ELR (cell line): ENCODE data around the gene LRRC45.

Source experiments
- DNase-seq: peaks from one replicate; pipeline ENCODE4 v3.0.0-alpha.2; 2015; ENCODE audit warnings: low read depth

Gene LRRC45

GRCh38 chr17:81993729-81994592 lies 29.1 kb upstream of the LRRC45 start:
- DNase-seq = no peak

- DNase-seq = no peak
Measured at GRCh38 chr17:81994593-81995462, 28.3 kb upstream of the LRRC45 start.

DNA sequence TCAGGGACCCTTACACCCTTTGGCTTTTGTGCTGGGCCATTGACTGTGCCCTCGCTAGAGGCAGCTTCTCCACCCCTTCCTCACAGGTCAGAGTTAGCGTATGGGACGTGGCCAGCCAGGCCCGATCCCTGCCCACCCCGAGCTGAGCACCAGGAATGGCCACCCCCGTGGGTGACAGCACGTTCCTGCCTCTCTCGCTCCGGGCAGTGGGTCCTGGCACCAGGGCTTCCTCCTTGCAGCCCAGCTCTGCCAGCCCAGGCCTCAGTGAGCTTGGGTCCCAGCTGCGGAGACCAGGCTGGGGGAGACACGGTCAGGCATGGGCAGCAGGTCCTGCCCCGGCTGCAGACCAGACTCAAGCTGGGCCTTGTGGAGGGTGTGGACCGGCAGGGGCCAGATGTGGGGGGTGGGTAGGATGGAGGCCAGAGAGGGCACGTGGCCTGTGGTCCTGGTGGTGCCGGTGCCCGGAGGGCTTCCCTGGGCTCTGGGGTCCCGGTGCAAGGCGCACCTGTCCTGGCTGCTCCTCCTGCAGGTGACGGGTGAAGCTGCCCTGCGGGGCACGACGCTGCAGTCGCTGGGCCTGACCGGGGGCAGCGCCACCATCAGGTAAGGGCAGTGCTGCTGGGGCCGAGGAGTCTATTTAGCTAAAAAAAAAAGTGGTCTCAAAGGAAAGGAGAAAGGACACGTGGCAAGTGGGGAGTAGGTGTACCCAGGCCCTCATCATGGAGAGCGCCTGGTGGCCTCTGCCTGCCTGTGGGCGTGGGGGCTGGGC lies 27.5 kb upstream of the LRRC45 start:
- DNase-seq = no peak

- no peak for DNase-seq
Measured at GRCh38 chr17:81996232-81996756, 26.8 kb upstream of the LRRC45 start.

- no peak for DNase-seq
Measured at GRCh38 chr17:81996757-81997441, 26.2 kb upstream of the LRRC45 start.

- no peak for DNase-seq
Measured at GRCh38 chr17:81998212-81998611, 24.9 kb upstream of the LRRC45 start.

DNA sequence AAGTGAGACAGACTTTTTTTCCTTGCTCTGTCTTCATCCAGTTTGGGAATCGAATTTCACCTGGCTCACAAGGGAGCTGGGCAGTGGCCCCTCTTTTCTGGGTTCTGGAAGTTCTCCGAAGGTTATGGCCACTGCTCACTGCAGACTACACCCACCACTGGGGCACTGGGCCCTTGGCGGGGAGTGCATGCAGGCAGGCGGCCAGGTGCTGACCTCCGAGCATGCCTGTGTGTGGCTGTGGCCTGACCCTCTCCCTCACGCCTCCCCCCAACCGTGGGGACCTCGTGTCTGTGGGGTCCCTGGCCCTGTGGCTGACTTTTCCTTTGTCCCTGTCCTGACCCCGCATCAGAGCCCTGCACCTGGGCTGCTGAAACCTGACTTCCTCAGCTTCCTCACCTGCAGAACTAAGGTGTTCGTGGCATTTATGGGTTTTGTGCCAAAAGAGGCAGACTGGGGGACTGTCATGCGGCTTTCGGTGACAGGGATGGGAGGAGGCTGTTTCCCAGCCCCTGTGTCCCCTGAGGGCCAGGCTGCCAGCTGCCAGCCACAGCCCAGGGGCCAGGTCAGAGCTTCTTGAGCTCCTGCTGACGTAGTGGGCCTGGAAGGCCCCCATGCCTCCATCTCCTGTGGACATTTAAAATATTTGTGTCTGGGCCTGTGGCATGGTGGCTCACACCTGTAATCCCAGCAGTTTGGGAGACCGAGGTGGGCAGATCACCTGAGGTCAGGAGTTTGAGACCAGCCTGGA lies 24.2 kb upstream of the LRRC45 start:
- DNase-seq = no peak

- DNase-seq = no peak
Measured at GRCh38 chr17:81999587-81999975, 23.5 kb upstream of the LRRC45 start.

GRCh38 chr17:81999976-82000802 lies 22.9 kb upstream of the LRRC45 start:
- DNase-seq = no peak

GRCh38 chr17:82000803-82001570 lies 22.1 kb upstream of the LRRC45 start:
- no peak for DNase-seq

GRCh38 chr17:82001571-82002056 lies 21.5 kb upstream of the LRRC45 start:
- DNase-seq = no peak

DNA sequence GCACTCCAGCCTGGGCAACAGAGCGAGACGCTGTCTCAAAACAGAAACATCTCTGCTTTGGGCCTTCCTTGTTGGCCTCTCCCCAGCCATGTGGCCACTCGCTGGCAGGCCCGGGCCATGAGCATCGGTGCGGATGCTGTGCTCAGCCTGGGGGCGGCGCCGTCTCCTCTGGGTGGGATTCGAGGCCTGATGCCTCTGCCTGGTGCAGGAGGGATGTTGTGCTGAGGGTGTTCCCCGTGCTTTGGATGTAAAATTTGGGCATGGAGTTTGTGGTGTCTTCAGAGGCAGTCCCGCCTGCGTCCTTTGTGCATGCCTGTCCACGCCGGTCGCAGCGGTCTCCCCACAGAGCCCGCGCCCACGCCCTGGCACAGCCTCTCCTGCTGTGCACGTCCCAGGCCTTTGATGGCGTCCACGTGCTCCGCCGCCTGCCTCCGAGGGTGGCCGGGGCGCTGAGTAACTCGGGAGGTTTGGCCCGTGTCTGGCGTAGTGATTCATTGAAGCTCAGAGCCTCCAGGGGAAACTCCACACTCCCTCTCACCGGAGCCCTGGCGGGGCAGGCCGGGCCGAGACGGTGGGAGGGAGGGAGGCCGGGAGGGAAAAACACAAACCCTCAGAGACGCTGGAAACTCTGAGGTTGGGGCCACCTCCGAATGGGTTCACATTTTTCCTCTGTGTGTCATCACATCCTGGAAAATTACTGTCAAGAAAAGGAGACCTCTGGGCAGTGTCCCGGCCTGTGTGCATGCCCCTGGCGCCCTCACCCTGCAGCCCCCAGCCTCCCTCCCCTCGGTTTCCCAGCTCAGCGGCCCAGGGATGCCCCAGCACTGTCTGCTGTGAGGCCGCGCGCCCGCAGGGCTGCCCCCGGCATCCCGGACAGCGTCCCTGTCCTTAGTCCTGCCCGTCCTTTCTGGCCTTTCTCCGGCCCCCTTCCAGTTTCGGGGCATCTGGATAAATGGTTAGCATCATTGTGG lies 19.4 kb upstream of the LRRC45 start:
- peak; percentile 99 for DNase-seq

DNA sequence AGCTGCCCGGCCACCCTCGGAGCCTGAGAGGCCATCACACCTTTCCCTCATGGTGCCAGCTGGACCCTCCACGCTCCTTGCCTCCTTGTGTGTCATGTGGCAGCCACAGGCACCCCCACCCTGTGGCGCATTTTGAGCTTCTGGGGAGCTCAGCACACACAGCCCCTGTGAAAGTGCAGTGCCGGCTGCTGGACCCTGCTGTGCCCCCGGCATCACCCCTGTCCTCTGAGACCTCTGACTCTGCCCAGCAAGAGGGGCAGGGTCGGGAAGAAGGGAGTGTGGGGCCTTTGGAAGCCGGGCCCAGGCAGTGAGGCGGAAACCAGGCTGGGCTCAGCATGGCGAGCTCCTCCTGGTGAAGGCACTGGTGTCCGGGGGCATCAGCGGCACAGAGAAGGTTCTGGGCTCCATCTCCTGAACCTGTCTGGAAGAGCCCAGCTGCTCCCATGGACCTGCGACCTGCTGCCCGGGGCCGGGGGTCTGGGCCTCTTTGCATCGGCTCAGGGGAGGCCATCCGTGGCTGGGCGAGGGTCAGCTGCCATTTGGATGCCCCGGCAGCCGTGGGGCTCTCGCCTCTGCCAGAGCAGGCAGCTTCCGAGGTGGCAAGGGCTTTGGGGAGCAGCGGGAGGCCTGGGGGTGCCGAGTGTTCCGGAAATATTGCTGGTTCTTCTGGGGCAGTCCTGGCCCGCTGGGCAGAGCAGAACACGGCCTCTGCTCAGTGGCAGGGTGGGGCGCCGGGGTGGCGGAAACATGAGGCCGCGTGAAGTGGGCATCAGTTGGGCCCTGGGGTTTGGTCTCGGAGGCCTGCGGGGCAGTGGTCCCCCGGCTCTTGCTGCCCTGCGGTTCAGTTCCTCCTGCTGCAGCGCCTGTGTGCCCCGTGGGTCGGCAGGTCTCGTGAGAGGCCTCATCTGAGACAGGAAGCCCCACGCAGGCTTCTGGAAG lies 18.3 kb upstream of the LRRC45 start:
- no peak for DNase-seq

GRCh38 chr17:82005701-82006348 lies 17.3 kb upstream of the LRRC45 start:
- DNase-seq = no peak

GRCh38 chr17:82006468-82007227 lies 16.5 kb upstream of the LRRC45 start:
- DNase-seq = peak; percentile 64

DNA sequence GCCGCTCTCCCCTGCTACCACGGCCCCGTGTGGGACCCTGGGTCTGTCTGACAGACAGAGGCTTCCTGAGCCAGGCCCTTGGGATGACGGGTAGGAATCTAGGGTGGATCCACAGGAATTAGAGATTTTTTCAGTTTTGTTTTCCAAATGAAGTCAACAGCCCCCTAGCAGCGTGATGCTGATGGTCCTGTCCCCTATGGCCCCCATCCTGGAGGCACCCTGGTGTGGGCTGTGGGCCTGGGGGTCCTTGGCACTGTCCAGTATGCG lies 15.9 kb upstream of the LRRC45 start:
- DNase-seq = no peak
